ENCODE results near the gene ADTRP. TPM values are rescaled to one million over a fixed set of nuclear protein-coding genes. Genes with fewer than 3 reads are reported as not detected.

The ADTRP gene
- total RNA-seq, 1 experiment from 2014 or later: 0.50 TPM

Other genes starting within 250 kb of the ADTRP start
- 3.5 to 5.4 TPM (median 5.2 TPM) in 3 replicates for gene TMEM170B, start 241.1 kb downstream of the ADTRP start, total RNA-seq (2021)
- 19.9 to 24.3 TPM (median 20.9 TPM) in 3 replicates for gene HIVEP1, start 233.5 kb upstream of the ADTRP start, total RNA-seq (2021)